GM19240 (cell line): Measurements from ENCODE around the gene ATP6V1G3.
"Not testable (repeated sequence)": the region's sequence is repeated elsewhere in the genome, so short reads cannot be mapped to it uniquely, and the experiment has no call there.

Experiments
- DNase-seq: peaks from one replicate; pipeline ENCODE4 v3.0.0; 2011; ENCODE audit warnings: low spot score; ENCODE audit not compliant: insufficient read length

Gene ATP6V1G3

DNA sequence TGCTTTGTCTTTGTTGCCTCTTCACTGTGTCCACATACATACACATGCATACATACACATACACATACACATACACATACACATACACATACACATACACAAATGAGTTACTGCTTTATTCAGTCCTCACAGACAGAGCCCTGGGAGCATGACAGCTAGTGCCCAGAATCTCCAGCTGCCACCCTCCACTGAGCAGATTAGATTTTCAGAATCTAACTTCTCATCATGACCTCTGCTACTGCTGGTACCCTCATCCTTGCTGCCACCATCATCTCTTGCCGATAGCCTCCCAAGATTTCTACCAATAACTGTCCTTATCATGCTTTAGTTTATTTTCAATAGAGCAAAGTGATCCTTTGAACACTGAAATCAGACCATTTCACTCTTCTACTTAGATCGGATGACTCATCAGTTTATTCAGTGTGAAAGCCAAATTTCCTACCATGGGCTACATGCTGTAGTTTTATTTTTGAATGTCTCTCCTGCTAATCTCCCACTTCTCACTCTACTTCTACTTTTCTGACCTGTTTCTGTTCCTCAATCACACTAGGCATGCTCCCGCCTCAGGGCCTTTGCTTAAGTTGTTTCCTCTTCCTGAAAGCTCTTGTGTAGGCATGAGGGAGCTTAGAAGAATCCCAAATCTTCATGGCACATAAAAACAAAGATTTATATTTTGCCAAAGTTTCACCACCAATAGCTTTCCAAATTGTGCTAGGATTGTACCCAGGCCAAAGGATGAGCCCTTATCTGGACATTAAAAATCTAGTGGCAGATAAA is 43.0 kb downstream of the ATP6V1G3 start:
- DNase-seq: no peak

DNA sequence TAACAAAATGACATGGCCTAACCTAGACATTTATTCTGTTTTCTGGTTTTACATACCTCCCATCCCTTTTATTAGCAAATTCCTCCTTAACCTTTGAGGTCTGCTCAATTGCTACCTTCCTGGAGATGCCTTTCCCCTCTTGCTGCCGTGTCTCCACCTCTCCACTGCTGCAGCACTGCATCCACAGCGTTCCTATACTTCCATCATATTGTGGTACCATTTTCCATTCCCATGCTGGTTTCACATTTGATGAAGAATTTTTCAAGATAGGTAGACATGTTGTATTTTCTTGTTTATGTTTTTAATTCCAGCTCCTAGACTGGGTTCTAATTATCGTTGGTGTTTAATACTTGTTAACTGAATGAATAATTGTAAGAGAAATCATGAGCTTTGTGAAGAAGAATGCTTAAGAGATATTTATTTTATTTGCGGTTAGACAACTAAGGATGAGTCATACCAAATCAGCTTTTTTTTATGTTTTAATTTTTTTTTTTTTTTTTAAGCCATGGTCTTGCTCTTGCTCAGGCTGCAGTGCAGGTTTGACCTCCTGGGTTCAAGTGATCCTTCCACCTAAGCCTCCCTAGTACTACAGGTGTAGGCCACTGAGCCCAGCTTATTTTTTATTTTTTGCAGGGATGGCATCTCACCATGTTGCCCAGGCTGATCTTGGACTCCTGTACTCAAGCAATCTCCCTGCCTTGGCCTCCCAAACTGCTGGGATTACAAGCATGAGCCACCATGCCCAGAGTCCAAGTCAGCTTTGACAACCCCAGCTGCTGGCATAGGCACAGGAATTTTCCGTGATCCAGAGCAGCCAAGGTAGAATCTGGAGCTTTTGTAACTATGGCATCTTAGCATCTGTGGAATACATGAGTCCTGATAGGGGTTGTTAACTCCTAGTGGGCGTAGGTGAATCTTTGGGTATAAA is 44.0 kb downstream of the ATP6V1G3 start:
- no peak for DNase-seq

DNA sequence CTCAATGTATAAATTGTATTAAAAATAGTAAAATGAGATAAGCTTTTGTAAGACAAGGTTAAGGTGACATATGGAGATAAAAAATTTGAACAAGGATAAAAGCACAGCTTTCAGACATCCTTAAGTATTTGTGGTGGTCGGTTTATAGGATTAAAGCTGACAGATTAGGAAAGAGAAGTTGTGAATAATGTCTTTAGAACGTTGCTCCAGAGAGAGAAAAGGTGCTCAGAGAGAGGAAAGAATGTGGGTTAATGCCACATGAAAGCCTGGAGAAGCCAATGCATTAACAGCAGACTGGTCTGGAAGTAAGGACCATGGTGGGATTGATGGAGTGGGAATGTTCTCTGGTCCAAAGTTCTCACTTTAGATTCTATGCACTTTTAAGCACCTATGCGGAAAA is 44.8 kb downstream of the ATP6V1G3 start:
- no peak for DNase-seq

DNA sequence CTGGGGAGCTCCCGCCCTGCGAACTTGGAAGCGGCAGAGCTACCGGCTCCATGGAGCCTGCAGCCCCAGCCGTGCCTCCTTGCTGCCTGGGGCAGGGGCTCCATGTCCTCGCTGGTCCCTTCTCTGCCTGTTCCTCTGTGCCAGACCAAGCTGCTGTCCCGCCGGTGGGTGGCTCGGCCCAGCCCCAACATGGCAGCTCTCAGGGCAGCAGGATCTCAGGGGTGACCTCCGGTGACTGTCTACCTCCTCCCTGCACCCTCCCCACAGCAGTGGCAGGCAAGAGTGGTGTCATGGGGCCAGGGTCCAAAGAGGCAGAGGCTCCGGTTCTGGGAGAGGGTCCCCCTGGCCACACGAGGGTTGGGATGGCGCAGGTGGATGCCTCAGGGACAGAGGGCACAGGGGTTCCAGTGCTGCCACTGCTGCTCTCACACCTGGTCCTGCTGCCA is 45.8 kb downstream of the ATP6V1G3 start:
- DNase-seq: no peak

- no peak for DNase-seq
These were observed 46.3 kb downstream of the ATP6V1G3 start for GRCh38 chr1:198494139-198494538.

- DNase-seq: no peak
These were observed 47.2 kb downstream of the ATP6V1G3 start for GRCh38 chr1:198493329-198493728.

DNA sequence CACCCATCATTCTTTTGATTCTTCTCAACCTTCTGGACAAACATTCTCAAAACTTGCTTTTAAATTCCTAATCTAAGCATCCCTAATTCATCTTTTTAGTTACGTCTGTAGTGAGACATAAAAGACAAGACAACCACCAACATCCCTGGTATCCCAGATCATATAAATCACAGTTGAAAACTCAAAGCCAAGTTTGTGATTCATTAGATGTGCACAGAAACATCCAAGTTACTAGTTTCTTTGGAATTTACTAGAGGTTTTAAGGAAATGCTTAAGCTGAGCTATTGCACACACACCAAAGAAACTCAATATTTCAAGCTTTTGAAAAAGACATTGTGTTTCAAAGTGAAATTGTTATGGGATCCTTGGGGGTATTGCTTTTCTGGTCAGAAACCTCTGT is 47.6 kb downstream of the ATP6V1G3 start:
- no peak for DNase-seq

DNA sequence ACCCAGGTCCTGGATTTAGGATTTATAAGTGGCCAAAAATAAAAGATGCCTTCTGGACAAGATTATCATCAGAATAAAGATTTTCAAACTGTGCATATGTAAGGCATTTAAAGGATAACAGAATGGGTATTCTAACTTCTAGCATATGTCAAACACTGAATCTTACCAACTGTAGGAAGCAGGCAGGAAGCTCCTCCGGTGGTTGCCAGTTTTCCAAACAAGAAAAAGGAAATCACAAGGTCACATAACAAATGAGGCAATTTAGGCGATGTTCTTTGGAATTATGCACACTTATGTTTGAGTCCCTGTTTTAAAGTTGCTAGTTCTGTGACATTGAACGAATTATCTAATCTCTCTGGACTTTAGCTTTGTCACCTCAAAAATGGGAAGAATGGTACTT is 48.9 kb downstream of the ATP6V1G3 start:
- no peak for DNase-seq

DNA sequence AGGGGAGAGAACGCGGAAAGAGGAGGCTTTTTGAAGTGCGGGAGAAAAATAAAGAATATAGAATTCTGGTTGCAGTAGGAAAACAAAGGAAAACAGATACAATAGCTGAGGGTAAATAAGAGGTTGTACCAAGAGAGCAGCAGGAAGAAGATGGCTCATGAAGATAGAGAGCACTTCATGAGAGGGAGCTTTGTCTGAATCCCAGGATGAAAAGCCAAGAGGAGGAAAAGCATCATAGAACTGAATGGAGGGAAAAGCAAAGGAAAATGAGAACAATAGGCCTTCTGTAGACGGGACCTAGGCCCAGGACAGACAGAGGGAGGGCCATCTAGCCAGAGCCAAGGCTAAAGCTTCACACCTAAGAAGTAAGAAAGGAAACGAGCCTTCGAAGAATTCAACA is 49.5 kb downstream of the ATP6V1G3 start:
- no peak for DNase-seq

DNA sequence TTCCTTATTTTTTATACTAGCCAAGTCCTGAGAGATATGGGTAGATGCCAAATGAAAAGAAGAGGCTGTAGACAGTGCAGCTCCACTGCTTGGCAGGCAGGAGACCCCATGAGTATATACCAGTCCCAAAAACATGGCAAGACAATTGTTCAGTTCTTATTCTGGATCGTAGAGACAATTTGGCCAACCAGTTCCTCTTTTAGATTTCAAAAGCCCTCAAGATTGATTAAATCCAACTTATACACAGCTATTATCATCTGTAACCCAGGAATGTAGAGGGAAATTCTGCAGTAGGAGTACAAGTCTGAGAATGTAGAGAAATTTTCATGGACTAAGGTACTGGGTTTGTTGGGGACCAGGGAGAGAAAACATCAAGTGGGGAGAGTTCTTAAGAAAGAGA is 50.3 kb downstream of the ATP6V1G3 start:
- no peak for DNase-seq

DNA sequence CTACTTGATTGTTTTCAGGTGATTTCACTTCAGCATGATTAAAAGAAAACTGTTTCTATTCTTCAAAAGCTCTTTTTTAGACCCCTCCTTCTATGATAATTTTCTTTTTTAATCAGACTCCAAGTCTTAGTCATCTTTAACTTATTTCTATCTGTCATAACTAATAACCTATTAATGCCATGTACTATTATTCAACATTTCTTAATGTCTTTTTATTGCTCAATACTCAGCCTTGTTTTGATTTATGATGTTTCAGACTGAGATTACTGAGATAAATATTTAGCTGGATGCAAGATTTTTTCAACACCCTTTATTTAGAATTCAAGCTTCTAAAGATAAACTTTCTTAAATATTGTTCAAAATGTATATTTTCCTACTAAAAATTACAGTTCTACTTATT is 53.6 kb downstream of the ATP6V1G3 start:
- DNase-seq: no peak

GRCh38 chr1:198483645-198484044 is 56.8 kb downstream of the ATP6V1G3 start:
- DNase-seq: no peak

- DNase-seq: no peak
These were observed 57.5 kb downstream of the ATP6V1G3 start for GRCh38 chr1:198483006-198483405.

GRCh38 chr1:198481661-198482060 is 58.8 kb downstream of the ATP6V1G3 start:
- no peak for DNase-seq

- DNase-seq: no peak
These were observed 59.6 kb downstream of the ATP6V1G3 start for GRCh38 chr1:198480876-198481275.

GRCh38 chr1:198477354-198477753 is 63.1 kb downstream of the ATP6V1G3 start:
- DNase-seq: not testable (repeated sequence)
